GM19397 (cell line): ENCODE data around the gene OR1L8.

Experiments
- ATAC-seq: cut with Tn5 transposase; IDR thresholded peaks from one replicate; pipeline ENCODE4 v1.9.1; 2021; ENCODE audit warnings: mild to moderate bottlenecking, moderate library complexity; ENCODE audit not compliant: unreplicated experiment

OR1L8 gene

DNA sequence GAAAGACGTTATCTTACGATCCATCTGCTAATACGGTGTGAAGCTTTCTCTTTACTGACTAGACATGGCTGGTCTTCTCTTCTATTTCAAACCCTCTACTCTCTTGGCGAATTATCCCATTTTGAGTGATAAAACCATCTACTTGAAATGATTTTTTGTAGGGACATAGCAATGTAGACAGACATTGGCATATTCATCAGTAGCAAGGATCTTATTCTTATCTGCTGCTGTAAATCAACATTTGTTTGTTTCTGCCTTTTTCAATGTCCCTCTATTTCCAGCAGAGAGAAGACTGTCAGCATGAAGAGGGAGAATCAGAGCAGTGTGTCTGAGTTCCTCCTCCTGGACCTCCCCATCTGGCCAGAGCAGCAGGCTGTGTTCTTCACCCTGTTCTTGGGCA, 64.3 kb downstream of the OR1L8 start, which contains the start of gene OR1J4:
Gene OR1J4, plus strand, starts transcription at position 301 of the 400 bp plus-strand sequence. Its CDS starts 0 bp downstream, at position 301.
- no peak for ATAC-seq

DNA sequence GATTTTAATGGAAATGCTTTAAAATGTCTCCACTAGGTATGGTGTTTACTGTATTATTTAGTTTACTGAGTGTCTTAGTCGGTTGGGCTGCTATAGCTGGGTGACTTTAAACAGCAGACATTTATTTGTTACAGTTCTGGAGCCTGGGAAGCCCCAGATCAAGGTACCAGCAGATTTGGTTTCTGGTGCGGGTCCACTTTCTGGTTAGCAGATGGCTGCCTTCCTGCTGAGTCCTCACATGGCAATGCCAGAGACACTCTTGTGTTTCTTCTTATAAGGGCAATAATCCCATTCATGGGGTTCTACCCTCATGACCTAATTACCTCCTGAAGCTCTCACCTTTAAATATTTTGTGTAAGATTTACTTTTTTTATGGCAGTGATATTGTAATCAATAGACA, 65.0 kb downstream of the OR1L8 start:
- no peak for ATAC-seq
